Measurements from ENCODE around the gene HAND1.

GRCh38 chr5:154442801-154443200 is 35.2 kb downstream of the HAND1 start:
- no peak for TF ChIP-seq CTCF (IDR thresholded peaks at IDR 0.05)
- no peak for TF ChIP-seq POLR2A (IDR thresholded peaks at IDR 0.05)
- no peak for TF ChIP-seq POLR2AphosphoS5 (IDR thresholded peaks at IDR 0.05)

All from prostate gland (tissue), 2 donors.